ENCODE data around the gene C9orf50.
"Not testable (repeated sequence)": the region's sequence is repeated elsewhere in the genome, so short reads cannot be mapped to it uniquely, and the experiment has no call there.

Gene C9orf50

GRCh38 chr9:129639034-129639630, 18.2 kb upstream of the C9orf50 start:
- H3K4me1 ChIP-seq, result no peaks in the 10 kb centered on the region

GRCh38 chr9:129637673-129638439, 17.0 kb upstream of the C9orf50 start:
- no peak for TF ChIP-seq CTCF (IDR thresholded peaks at IDR 0.05)
- Histone ChIP-seq H2AFZ (no peak overlapping the region), H3K4me2 (ENCODE audit: low read length) (no peak overlapping the region), H3K4me3 (ENCODE audit: low read depth, low read length) (no peak overlapping the region), H3K4me1 (no peaks in the 10 kb centered on the region), H3K27me3 (ENCODE audit: control insufficient read depth, insufficient read depth, low read length) (no peaks in the 10 kb centered on the region), H3K36me3 (ENCODE audit: control insufficient read depth, insufficient read depth, low read length) (no peaks in the 10 kb centered on the region), H3K27ac (no peak overlapping the region), H3K79me2 (peaks cover 6% of the 10 kb centered on the region), H3K9me3 (ENCODE audit: control insufficient read depth, low read length) (no peaks in the 10 kb centered on the region), H3K9ac (no peak overlapping the region)

More at GRCh38 chr9:129639034-129639630, 18.2 kb upstream of the C9orf50 start:
- no peaks in the 10 kb centered on the region for H3K36me3 ChIP-seq (ENCODE audit: control insufficient read depth, insufficient read depth, low read length)
- no peaks in the 10 kb centered on the region for H3K27me3 ChIP-seq (ENCODE audit: control insufficient read depth, insufficient read depth, low read length)
- H3K9me3 ChIP-seq (ENCODE audit: control insufficient read depth, low read length), result no peaks in the 10 kb centered on the region
- H2AFZ ChIP-seq, result no peak overlapping the region
- TF ChIP-seq CTCF (IDR thresholded peaks at IDR 0.05), result no peak
- no peak overlapping the region for H3K27ac ChIP-seq
- H3K4me3 ChIP-seq (ENCODE audit: low read depth, low read length), result no peak overlapping the region
- peaks cover 6% of the 10 kb centered on the region for H3K79me2 ChIP-seq
- H3K9ac ChIP-seq, result no peak overlapping the region
- H3K4me2 ChIP-seq (ENCODE audit: low read length), result no peak overlapping the region

GRCh38 chr9:129637102-129637501, 16.2 kb upstream of the C9orf50 start:
- H3K4me2 ChIP-seq (ENCODE audit: low read length), result no peak overlapping the region

GRCh38 chr9:129636343-129636742, 15.4 kb upstream of the C9orf50 start:
- not testable (repeated sequence) for H3K27ac ChIP-seq; H3K79me2 ChIP-seq; H3K27me3 ChIP-seq (ENCODE audit: control insufficient read depth, insufficient read depth, low read length); H3K4me1 ChIP-seq; H3K4me2 ChIP-seq (ENCODE audit: low read length); H3K36me3 ChIP-seq (ENCODE audit: control insufficient read depth, insufficient read depth, low read length); H2AFZ ChIP-seq; H3K4me3 ChIP-seq (ENCODE audit: low read depth, low read length); H3K9ac ChIP-seq; H3K9me3 ChIP-seq (ENCODE audit: control insufficient read depth, low read length)

More at GRCh38 chr9:129637102-129637501, 16.2 kb upstream of the C9orf50 start:
- no peak overlapping the region for H3K27ac ChIP-seq
- no peaks in the 10 kb centered on the region for H3K27me3 ChIP-seq (ENCODE audit: control insufficient read depth, insufficient read depth, low read length)
- no peak overlapping the region for H3K4me3 ChIP-seq (ENCODE audit: low read depth, low read length)
- H3K36me3 ChIP-seq (ENCODE audit: control insufficient read depth, insufficient read depth, low read length), result no peaks in the 10 kb centered on the region
- H3K4me1 ChIP-seq, result no peaks in the 10 kb centered on the region
- H2AFZ ChIP-seq, result no peak overlapping the region
- peaks cover 6% of the 10 kb centered on the region for H3K79me2 ChIP-seq
- TF ChIP-seq CTCF (IDR thresholded peaks at IDR 0.05), result no peak
- no peak overlapping the region for H3K9ac ChIP-seq
- H3K9me3 ChIP-seq (ENCODE audit: control insufficient read depth, low read length), result no peaks in the 10 kb centered on the region

GRCh38 chr9:129635099-129636065, 14.5 kb upstream of the C9orf50 start:
- no peaks in the 10 kb centered on the region for H3K36me3 ChIP-seq (ENCODE audit: control insufficient read depth, insufficient read depth, low read length)
- H3K79me2 ChIP-seq, result peaks cover 6% of the 10 kb centered on the region
- no peaks in the 10 kb centered on the region for H3K4me1 ChIP-seq

More at GRCh38 chr9:129635099-129636065, 14.5 kb upstream of the C9orf50 start:
- no peak for TF ChIP-seq CTCF (IDR thresholded peaks at IDR 0.05)
- Histone ChIP-seq H3K9me3 (ENCODE audit: control insufficient read depth, low read length) (no peaks in the 10 kb centered on the region), H3K27ac (no peak overlapping the region), H3K4me2 (ENCODE audit: low read length) (no peak overlapping the region), H2AFZ (no peak overlapping the region), H3K9ac (no peak overlapping the region), H3K27me3 (ENCODE audit: control insufficient read depth, insufficient read depth, low read length) (no peaks in the 10 kb centered on the region), H3K4me3 (ENCODE audit: low read depth, low read length) (no peak overlapping the region)

Data from parathyroid adenoma (tissue), 2 donors.